Islet of Langerhans (tissue), 1 donor: ENCODE measurements around the gene CNGA4.

Experiments
- FAIRE-seq: peaks from one replicate; lab custom pipeline; 2011; peaks lifted over from hg19 to GRCh38; lab: Jason Lieb, UNC

The CNGA4 gene

DNA sequence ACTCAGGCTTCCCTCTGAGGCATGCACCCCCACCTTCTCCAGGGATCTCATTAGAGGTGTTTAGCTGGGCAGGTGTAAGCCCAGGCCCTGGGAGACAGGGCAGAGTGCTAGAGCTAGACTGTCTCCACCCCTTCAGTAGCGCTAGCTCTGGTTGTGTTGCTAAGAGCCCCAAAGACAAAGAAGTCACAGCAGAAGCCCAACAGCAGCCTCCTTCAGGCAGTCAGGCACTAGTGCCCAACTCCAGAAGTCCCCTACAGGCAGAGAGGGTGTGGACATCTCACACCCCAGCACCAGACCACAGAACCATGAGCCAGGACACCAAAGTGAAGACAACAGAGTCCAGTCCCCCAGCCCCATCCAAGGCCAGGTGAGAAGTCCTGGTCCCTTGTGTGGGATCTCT is at the start of gene CNGA4:
CNGA4 (plus strand) TSS at position 188 of the 400 bp plus-strand sequence; CDS start at position 306, 118 bp downstream.
- FAIRE-seq: no peak

DNA sequence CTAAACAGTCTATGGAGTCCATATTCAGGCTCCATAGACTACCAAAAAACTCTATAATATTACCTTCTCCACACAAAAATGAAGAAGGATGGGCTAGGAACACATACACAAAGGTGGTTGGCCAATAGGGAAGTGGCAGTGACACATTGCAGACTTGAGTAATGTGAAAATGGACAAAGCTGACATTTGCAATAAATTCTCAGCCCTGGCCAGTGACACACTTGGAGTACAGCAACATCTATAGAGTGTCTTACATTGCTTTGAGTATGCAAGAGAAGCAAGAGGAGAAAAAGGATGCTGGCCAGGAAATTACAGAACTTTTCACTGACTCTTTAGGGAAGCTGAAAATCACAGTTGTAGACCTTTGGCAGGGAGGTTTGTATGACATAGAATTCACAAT is 47.1 kb upstream of the CNGA4 start:
- no peak for FAIRE-seq

GRCh38 chr11:6194065-6194581 is 44.8 kb upstream of the CNGA4 start:
- no peak for FAIRE-seq

GRCh38 chr11:6196396-6196795 is 42.5 kb upstream of the CNGA4 start:
- no peak for FAIRE-seq

- FAIRE-seq: no peak
These were observed 41.3 kb upstream of the CNGA4 start for GRCh38 chr11:6197466-6198200.

GRCh38 chr11:6199174-6199810 is 39.6 kb upstream of the CNGA4 start, which contains the start of gene OR52W1:
OR52W1 (plus strand) TSS chr11:6199224; CDS start chr11:6199224, 0 bp downstream.
- no peak for FAIRE-seq

DNA sequence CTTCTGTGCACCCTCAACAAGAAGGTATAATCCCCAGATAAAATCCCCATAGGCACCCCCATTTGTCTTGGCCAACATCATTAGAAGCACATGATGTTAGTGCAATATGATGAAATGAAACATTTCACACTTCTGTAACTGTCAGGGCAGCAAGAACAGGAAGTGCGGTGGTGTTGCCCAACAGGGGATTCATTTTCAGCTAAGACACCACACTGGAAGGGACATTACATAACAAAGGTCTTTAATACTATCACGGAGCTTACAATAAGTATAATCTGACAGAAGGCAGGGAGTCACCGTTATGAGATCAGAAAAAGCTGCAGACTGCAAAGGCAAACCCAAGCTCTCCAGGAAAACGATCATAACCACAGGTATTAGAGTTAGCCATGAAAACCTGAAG is 37.9 kb upstream of the CNGA4 start:
- no peak for FAIRE-seq

DNA sequence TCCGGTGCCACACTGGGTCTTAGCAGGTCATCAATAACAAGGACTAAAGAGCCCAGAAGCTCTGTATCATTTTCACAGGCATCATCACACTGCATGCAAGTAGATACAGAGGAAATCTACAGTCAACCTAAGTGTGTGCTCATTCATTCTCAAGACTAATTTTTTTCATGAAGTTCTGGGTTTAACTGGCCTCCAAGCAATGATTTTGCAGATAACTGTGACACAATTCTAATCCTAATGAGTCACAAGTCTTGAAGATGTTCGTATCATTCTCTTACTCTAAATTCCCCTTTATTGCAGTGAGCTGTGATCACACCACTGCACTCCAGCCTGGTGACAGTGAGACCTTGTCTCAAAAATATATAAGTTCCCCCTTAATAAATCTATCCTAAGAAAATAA is 37.4 kb upstream of the CNGA4 start:
- no peak for FAIRE-seq

DNA sequence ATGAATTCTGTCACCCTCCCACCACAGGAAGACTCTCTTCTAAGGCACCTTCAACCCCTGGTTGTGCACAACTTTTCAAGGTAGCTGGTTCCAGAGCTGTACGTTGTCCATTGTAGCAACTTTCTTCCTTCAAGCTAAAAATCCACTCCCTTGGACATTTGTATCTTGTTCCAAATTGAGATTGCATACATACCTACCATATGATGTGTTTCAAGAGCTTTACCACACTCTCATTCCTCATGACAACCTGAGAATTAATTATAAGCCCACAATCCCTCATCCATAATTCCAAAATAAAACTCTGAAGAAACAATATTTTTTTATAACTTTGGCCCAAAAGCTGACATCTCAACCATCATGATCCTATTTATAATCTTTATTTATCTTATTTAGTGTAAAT is 36.8 kb upstream of the CNGA4 start:
- FAIRE-seq: no peak

GRCh38 chr11:6203327-6203726 is 35.6 kb upstream of the CNGA4 start:
- no peak for FAIRE-seq

GRCh38 chr11:6204706-6205105 is 34.2 kb upstream of the CNGA4 start:
- FAIRE-seq: no peak

- FAIRE-seq: no peak
These were observed 33.5 kb upstream of the CNGA4 start, which contains the start of gene C11orf42 for GRCh38 chr11:6205366-6205765. C11orf42 (plus strand) TSS chr11:6205557; CDS start chr11:6205616, 59 bp downstream.

DNA sequence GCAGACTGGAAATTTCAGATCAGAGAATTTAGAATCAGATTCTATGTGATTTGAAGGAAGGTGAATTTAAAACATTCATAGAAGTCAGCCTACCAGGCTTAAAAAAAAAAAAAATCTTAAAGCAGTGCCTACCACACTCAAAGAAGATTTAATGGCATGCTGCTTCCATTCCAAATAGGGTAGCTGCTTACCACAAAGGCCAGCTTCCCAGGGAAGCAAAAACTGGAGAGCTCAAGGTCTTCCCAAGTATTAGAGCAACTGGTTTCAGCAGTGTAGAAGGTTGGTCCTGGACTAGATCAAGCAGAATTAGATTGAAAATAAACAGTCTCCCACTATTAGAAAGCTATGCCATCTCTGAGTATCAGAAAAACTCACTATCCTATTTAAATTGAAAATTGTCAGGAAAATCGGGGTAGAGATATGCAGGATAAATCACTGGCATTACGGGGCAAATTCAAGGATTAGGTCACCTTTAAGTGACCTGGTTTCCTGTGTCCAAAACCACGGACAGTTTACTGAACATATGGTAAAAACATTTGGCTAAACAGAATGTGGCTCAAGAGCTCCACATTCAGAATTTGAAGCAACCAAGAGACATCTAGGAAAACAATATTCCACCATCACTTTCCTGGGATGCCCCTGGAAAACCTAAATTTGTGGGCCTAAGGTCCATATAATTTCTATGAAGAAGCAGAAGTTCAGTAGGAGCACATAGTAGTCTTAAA is 32.3 kb upstream of the CNGA4 start:
- no peak for FAIRE-seq

DNA sequence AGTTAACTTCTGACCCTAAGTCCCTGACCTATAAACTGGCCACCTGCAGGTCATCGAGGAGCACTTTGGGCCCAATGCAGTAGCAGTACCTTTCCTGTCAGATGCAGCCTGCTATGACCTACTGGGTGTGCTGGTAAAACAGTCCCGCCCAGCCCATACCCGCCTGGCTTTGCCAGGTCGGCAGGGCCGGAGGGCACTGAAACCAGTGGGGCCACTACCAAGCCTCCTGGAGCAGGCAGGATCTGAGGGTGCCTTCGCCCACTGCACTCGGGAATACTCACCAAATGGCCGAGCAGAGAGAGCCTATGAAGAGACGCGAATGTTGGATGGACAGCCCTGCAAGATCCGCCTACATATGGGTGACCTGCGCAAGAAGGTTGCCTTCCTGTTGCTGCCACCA is 29.1 kb upstream of the CNGA4 start:
- FAIRE-seq: no peak

GRCh38 chr11:6210274-6210955 is 28.5 kb upstream of the CNGA4 start:
- no peak for FAIRE-seq

DNA sequence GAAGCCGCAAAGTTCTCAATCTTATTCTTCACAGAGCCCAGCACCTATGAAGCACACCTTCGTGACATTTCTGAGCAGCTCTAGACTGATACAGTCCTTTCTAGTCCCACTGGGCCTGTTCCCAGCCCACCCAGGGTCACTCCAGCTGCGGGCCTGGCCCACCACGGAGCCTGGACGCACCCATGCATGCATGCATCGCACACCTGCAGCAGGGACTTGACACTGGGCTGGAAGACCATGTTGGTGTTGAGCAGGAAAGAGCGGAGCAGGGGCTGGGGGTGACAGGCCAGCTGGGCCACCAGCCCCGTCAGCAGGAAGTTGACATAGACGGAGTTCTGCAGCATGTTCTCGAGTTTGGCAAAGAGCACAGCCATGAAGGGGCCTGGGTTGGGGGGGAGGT is 24.4 kb upstream of the CNGA4 start:
- no peak for FAIRE-seq

- FAIRE-seq: no peak
These were observed 22.4 kb upstream of the CNGA4 start for GRCh38 chr11:6216501-6216900.

- no peak for FAIRE-seq
These were observed 21.2 kb upstream of the CNGA4 start for GRCh38 chr11:6217722-6218121.

DNA sequence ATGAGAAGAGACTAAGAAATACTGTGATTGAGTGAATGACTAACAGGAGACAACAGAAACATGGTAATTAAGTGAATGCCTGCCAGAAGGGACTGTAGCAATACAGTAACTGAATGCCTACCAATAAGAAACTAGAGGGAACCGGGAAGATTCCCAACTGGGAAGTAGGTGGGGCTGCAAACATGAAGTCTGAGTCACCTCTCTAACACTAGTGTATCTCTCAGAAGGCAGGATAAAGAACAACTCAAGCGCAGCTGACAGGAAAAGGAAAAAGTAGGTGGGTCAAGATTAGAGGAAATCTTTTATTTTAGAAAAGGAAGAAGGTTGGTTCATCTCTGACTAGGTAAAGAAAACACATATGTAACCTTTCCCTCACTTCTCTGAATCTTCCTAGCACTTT is 19.5 kb upstream of the CNGA4 start:
- FAIRE-seq: no peak

DNA sequence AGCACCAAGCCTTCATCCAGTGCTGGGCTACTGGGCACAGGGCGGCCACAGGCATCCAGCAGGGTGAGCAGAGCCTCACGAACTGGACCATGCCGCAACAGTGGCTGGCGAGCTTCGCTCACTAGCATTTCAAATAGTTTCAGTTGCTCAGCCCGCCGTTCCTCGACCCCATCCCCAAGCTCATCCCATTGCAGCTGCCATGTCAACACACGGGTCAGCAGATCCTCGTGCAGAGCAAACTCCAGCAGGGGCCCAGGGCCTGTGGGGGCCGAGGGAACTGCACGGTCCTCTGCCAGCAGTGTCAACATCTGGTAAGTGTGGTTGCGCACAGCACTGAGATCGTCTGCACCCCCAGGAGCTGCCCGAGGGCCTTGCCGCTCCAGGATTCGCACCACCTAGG is 15.0 kb upstream of the CNGA4 start:
- no peak for FAIRE-seq

- FAIRE-seq: no peak
These were observed 14.5 kb upstream of the CNGA4 start for GRCh38 chr11:6224421-6224820.

DNA sequence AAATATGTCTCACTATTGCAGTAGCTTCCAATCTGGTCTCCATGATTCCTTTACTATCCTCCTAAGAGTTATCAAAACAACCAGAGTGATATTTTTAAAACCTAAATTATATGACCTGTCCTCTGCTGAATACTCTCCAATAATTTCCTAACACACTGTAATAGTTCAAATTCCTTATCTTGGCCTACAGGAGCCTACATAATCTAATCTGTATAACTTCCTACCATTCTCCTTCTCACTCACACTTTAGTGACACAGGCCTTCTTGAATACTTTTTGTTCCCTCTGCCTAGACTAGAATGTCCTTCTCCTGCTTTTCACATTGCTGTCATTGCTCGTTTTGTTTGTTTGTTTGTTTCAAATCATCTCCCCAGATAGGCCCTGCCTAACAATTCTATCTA is 13.9 kb upstream of the CNGA4 start:
- FAIRE-seq: no peak
